ENCODE data around the gene FNDC3A. TPM values are rescaled to one million over a fixed set of nuclear protein-coding genes. Genes with fewer than 3 reads are reported as not detected.

The FNDC3A gene
- total RNA-seq, 1 donor from 2014 or later, result 39.4 TPM

- H3K4me1 Mint-ChIP-seq (ENCODE audit: unreplicated experiment), result no peaks in the 10 kb centered on the region
These were observed 70.3 kb downstream of the FNDC3A start for GRCh38 chr13:49046002-49046401.

GRCh38 chr13:49046519-49046918 is 70.8 kb downstream of the FNDC3A start:
- Mint-ChIP-seq H3K4me3 (ENCODE audit: unreplicated experiment) (no peak overlapping the region), H3K9me3 (ENCODE audit: unreplicated experiment) (no peaks in the 10 kb centered on the region), H3K27me3 (ENCODE audit: unreplicated experiment) (no peaks in the 10 kb centered on the region), H3K4me1 (ENCODE audit: unreplicated experiment) (no peaks in the 10 kb centered on the region), H3K36me3 (ENCODE audit: low read depth, unreplicated experiment) (no peaks in the 10 kb centered on the region), H3K27ac (ENCODE audit: unreplicated experiment) (no peak overlapping the region)
- no peak for DNase-seq (ENCODE audit: low spot score)
- TF ChIP-seq CTCF (IDR thresholded peaks at IDR 0.05; ENCODE audit: unreplicated experiment), result no peak

More at GRCh38 chr13:49046002-49046401, 70.3 kb downstream of the FNDC3A start:
- Mint-ChIP-seq H3K9me3 (ENCODE audit: unreplicated experiment) (no peaks in the 10 kb centered on the region), H3K27me3 (ENCODE audit: unreplicated experiment) (no peaks in the 10 kb centered on the region), H3K4me3 (ENCODE audit: unreplicated experiment) (no peak overlapping the region), H3K27ac (ENCODE audit: unreplicated experiment) (no peak overlapping the region), H3K36me3 (ENCODE audit: low read depth, unreplicated experiment) (no peaks in the 10 kb centered on the region)
- no peak for DNase-seq (ENCODE audit: low spot score)
- TF ChIP-seq CTCF (IDR thresholded peaks at IDR 0.05; ENCODE audit: unreplicated experiment), result no peak

GRCh38 chr13:49052813-49053212 is 77.1 kb downstream of the FNDC3A start:
- TF ChIP-seq CTCF (IDR thresholded peaks at IDR 0.05; ENCODE audit: unreplicated experiment), result no peak
- H3K4me1 Mint-ChIP-seq (ENCODE audit: unreplicated experiment), result no peaks in the 10 kb centered on the region
- no peak overlapping the region for H3K27ac Mint-ChIP-seq (ENCODE audit: unreplicated experiment)
- H3K9me3 Mint-ChIP-seq (ENCODE audit: unreplicated experiment), result no peaks in the 10 kb centered on the region
- no peak overlapping the region for H3K4me3 Mint-ChIP-seq (ENCODE audit: unreplicated experiment)
- DNase-seq (ENCODE audit: low spot score), result no peak
- no peaks in the 10 kb centered on the region for H3K36me3 Mint-ChIP-seq (ENCODE audit: low read depth, unreplicated experiment)
- no peaks in the 10 kb centered on the region for H3K27me3 Mint-ChIP-seq (ENCODE audit: unreplicated experiment)

- no peaks in the 10 kb centered on the region for H3K36me3 Mint-ChIP-seq (ENCODE audit: low read depth, unreplicated experiment)
- H3K4me3 Mint-ChIP-seq (ENCODE audit: unreplicated experiment), result no peak overlapping the region
- TF ChIP-seq CTCF (IDR thresholded peaks at IDR 0.05; ENCODE audit: unreplicated experiment), result no peak
- no peaks in the 10 kb centered on the region for H3K4me1 Mint-ChIP-seq (ENCODE audit: unreplicated experiment)
- H3K27me3 Mint-ChIP-seq (ENCODE audit: unreplicated experiment), result no peaks in the 10 kb centered on the region
- no peaks in the 10 kb centered on the region for H3K9me3 Mint-ChIP-seq (ENCODE audit: unreplicated experiment)
- H3K27ac Mint-ChIP-seq (ENCODE audit: unreplicated experiment), result no peak overlapping the region
- no peak for DNase-seq (ENCODE audit: low spot score)
These were observed 77.5 kb downstream of the FNDC3A start for GRCh38 chr13:49053215-49053614.

GRCh38 chr13:49053906-49054305 is 78.2 kb downstream of the FNDC3A start:
- Mint-ChIP-seq H3K36me3 (ENCODE audit: low read depth, unreplicated experiment) (peaks cover 2% of the 10 kb centered on the region), H3K27ac (ENCODE audit: unreplicated experiment) (no peak overlapping the region)

More at GRCh38 chr13:49053906-49054305, 78.2 kb downstream of the FNDC3A start:
- Mint-ChIP-seq H3K4me1 (ENCODE audit: unreplicated experiment) (no peaks in the 10 kb centered on the region), H3K4me3 (ENCODE audit: unreplicated experiment) (no peak overlapping the region), H3K27me3 (ENCODE audit: unreplicated experiment) (no peaks in the 10 kb centered on the region), H3K9me3 (ENCODE audit: unreplicated experiment) (no peaks in the 10 kb centered on the region)
- TF ChIP-seq CTCF (IDR thresholded peaks at IDR 0.05; ENCODE audit: unreplicated experiment), result no peak
- no peak for DNase-seq (ENCODE audit: low spot score)

All from endothelial cell (in vitro differentiated cells).